Measurements from ENCODE around the gene LYSET.
A peak's percentile ranks its signal among the peaks of the same experiment; 100 is the strongest.
"Not testable (repeated sequence)": the region's sequence is repeated elsewhere in the genome, so short reads cannot be mapped to it uniquely, and the experiment has no call there.

LYSET gene, protein sequence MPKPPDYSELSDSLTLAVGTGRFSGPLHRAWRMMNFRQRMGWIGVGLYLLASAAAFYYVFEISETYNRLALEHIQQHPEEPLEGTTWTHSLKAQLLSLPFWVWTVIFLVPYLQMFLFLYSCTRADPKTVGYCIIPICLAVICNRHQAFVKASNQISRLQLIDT

DNA sequence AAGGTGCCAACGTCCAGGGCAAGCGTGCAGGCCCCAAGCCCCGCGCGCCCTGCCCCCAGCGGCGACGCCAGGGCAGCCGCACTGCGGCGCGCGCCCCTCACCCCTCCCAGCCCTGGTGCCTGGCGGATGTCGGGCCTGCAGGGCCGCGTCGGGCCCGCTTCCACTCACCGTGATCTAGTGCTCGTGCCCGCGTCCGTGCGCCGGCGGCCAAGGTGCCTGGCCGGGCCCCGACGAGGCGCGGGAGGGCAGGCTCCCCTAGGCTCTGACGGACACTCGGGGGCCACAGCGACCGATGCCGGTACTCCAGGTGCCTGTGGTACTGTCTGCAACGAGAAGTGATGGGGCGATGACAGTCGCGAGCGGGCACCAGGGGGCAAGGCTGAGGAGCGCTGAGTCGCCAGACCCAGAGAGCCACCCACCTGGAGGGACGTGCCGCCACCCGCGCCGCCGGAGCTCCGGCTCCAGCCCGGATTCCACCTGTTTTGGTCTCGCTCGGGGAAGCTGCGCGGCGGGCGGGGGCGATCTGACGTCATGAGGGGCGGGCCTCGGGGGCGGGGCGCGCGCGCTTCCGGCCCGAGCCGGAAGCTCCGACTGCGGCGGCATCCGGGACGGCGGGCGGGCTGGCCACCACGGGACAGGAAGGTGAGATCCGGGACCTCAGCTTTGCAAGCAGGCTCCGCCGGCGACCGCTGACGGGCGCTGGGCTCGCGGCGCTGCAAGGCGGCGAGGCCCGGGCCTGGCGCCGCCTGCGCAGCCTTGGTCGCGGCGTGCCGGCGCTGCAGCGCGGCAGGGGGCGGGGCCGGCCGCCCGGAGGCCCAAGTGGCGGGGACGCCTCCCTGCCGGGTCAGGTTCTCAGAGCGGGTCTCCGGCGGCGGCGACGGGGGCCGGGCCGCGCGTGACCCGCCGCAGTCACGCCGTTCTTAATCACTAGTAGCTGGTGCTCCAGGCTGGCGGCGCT lies at the start of gene LYSET, which contains the start of gene MOAP1:
Gene LYSET (plus strand): TSS at position 927 of the 958 bp plus-strand sequence. CDS start 89 bp downstream, outside the sequence.
Gene MOAP1 (minus strand): TSS at position 507 of the 958 bp plus-strand sequence. CDS start 655 bp downstream, outside the sequence.
- peak within 1 kb of the TSS; percentile 95 for H3K27ac Mint-ChIP-seq
- H3K36me3 Mint-ChIP-seq = peaks cover 4% of the 10 kb centered on the region
- no peaks in the 10 kb centered on the region for H3K27me3 Mint-ChIP-seq
- peak within 1 kb of the TSS; percentile 97 for H3K4me3 Mint-ChIP-seq
- peaks cover 45% of the 10 kb centered on the region for H3K4me1 Mint-ChIP-seq (ENCODE audit: low read depth)
- no peaks in the 10 kb centered on the region for H3K9me3 Mint-ChIP-seq (ENCODE audit: low read depth)

DNA sequence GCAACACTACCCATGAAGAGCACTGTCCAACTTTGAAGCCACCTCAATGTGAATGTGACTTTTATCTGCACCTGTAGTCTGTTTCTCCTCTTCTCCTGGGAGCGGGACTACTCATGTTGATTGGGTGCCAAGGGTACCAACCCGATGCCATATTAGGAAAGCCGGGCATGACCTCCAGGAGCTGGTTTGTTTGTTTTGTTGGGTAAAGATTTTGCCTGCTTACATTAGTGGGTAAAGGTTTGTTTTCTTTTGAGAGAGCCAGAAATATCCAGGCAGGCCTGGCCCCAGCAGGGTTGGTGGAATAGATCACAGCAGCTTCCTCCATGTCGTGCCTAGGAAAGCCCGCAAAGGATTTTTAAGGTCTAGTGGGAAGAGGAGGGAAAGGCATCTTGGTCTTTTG lies 49.7 kb upstream of the LYSET start:
- no peak overlapping the region for H3K27ac Mint-ChIP-seq
- no peaks in the 10 kb centered on the region for H3K27me3 Mint-ChIP-seq
- H3K4me1 Mint-ChIP-seq (ENCODE audit: low read depth) = peaks cover 2% of the 10 kb centered on the region
- no peak overlapping the region for H3K4me3 Mint-ChIP-seq
- H3K9me3 Mint-ChIP-seq (ENCODE audit: low read depth) = no peaks in the 10 kb centered on the region
- no peaks in the 10 kb centered on the region for H3K36me3 Mint-ChIP-seq

DNA sequence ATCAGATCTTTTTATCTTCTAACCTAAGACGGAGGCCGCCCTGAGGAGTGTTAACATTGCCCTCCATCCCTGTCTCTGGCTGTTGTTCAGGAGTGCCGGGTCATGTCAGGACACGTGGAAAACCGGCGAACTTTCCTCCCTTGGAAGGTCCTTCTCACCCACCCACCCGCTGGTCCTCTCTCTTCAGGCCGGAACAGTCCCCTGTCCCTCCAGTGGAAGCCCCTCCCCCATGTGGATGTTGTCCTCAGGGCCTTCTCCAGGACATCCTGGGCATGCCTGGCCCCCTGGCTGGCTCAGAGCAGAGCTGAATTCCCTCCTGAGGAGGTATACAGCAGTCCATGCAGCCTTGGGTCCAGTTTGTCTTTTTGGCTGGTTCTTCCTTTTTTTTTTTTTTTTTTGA lies 49.1 kb upstream of the LYSET start:
- H3K27ac Mint-ChIP-seq = no peak overlapping the region
- no peak overlapping the region for H3K4me3 Mint-ChIP-seq
- H3K36me3 Mint-ChIP-seq = no peaks in the 10 kb centered on the region
- H3K27me3 Mint-ChIP-seq = no peaks in the 10 kb centered on the region
- H3K4me1 Mint-ChIP-seq (ENCODE audit: low read depth) = peaks cover 2% of the 10 kb centered on the region
- no peaks in the 10 kb centered on the region for H3K9me3 Mint-ChIP-seq (ENCODE audit: low read depth)

DNA sequence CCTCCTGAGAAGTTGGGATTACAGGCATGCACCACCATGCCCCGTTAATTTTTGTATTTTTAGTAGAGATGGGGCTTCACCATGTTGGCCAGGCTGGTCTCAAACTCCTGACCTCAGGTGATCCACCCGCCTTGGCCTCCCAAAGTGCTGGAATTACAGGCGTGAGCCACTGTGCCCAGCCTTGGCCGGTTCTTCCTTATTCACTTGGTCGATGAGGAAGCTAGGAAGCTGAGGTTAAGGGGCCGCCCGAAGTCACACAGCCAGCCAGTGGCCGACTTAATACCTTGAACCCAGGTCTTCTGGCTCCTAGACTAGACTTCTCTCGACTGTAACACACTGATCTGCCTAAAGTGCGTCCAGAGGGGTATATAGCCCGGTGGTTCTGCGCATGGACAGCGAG lies 48.6 kb upstream of the LYSET start:
- not testable (repeated sequence) for H3K4me1 Mint-ChIP-seq (ENCODE audit: low read depth)

DNA sequence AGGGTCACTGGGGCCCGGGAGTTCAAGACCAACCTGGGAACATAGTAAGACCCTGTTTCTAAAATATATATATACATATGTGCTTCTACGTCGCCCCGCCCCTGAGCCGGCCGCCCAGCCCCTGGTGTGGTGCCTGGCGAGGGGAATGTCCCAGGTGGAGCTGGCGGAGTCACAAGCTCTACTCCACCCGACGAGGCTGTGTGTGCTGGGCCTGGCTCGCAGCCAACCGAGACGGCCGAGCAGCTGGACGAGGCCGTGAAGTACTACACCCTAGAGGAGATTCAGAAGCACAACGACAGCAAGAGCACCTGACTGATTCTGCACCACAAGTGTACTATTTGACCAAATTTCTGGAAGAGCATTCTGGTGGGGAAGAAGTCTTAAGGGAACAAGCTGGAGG lies 47.3 kb upstream of the LYSET start:
- Mint-ChIP-seq H3K4me3 (no peak overlapping the region), H3K9me3 (ENCODE audit: low read depth) (no peaks in the 10 kb centered on the region), H3K4me1 (ENCODE audit: low read depth) (peaks cover 2% of the 10 kb centered on the region), H3K27ac (no peak overlapping the region), H3K36me3 (no peaks in the 10 kb centered on the region), H3K27me3 (no peaks in the 10 kb centered on the region)

More for the DNA sequence above, 48.6 kb upstream of the LYSET start:
- H3K9me3 Mint-ChIP-seq (ENCODE audit: low read depth); H3K36me3 Mint-ChIP-seq; H3K27me3 Mint-ChIP-seq; H3K27ac Mint-ChIP-seq; H3K4me3 Mint-ChIP-seq: not testable (repeated sequence)

DNA sequence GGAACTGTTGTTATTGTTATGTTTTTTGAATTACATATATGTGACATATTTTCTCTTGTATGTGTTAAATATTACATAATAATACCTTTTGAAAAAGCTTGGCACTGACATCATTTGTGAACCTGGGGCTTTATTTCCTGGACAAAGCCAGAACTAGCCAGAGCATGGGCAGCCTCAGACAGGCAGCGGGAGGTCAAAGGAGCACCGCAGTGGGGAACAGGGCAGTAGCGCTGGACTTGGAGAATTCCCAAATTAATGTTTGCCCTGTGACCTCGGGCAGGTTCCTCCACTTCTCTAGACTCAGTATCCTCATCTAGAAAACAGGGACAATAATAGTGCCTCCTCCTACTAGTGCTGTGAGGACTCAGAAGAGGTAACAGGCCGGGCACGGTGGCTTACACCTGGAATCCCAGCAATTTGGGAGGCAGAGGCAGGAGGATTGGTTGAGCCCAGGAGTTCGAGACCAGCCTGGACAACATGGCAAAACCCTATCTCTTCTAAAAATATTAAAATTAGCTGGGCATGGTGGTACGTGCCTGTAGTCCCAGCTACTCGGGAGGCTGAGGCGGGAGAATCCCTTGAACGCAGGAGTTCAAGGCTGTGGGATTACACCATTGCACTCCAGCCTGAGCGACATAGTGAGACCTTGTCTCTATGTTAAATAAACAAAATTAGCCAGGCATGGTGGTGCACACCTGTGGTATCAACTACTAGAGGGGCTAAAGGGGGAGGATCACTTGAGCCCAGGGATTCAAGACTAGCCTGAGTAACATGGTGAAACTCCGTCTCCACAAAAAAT lies 42.1 kb upstream of the LYSET start:
- no peaks in the 10 kb centered on the region for H3K9me3 Mint-ChIP-seq (ENCODE audit: low read depth)
- H3K4me3 Mint-ChIP-seq = no peak overlapping the region
- peaks cover 1% of the 10 kb centered on the region for H3K27me3 Mint-ChIP-seq
- no peaks in the 10 kb centered on the region for H3K36me3 Mint-ChIP-seq
- no peak overlapping the region for H3K27ac Mint-ChIP-seq
- H3K4me1 Mint-ChIP-seq (ENCODE audit: low read depth) = peaks cover 2% of the 10 kb centered on the region

DNA sequence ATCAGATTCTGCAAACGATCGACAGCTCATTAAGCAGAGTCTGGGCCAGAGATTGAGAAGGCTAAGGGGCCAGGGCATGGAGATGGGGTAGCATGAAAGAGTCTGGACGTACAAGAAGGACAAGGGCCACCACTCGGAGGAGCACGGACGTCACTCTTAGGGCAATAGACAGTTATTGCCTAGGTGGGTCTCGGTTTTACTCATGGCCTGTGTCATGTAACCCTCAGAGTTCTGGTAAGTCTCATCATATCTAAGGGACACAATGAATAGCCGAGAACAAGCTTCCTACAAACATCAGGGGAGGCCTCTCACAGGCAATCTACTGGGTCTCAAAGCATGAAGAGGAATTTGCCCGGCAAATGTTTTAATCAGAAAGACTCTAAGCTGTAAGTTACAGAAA lies 39.0 kb upstream of the LYSET start:
- Mint-ChIP-seq H3K4me1 (ENCODE audit: low read depth) (no peaks in the 10 kb centered on the region), H3K4me3 (no peak overlapping the region), H3K27ac (no peak overlapping the region), H3K36me3 (no peaks in the 10 kb centered on the region), H3K9me3 (ENCODE audit: low read depth) (no peaks in the 10 kb centered on the region), H3K27me3 (peaks cover 1% of the 10 kb centered on the region)

DNA sequence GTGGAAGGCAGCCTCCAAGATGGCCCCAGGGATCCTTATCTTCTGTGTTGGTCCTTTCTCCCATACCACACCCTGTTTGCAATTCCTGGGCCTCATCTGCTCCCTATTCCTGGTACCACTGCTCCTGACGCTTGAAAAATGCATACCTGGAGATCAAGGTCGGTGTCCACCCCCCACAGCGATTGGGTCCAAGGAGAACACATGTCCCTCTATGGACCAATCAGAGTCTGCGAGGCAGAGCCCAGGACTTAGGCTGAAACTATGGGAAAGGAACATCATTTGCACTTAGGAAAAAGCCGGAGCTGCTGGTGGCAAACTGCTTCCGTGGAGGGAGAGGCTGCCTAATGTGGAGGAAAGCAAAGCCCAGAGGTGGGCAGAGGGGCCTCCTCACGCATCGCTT lies 36.1 kb upstream of the LYSET start:
- Mint-ChIP-seq H3K4me3 (no peak overlapping the region), H3K9me3 (ENCODE audit: low read depth) (no peaks in the 10 kb centered on the region), H3K4me1 (ENCODE audit: low read depth) (no peaks in the 10 kb centered on the region), H3K27me3 (peaks cover 3% of the 10 kb centered on the region), H3K36me3 (no peaks in the 10 kb centered on the region), H3K27ac (no peak overlapping the region)

DNA sequence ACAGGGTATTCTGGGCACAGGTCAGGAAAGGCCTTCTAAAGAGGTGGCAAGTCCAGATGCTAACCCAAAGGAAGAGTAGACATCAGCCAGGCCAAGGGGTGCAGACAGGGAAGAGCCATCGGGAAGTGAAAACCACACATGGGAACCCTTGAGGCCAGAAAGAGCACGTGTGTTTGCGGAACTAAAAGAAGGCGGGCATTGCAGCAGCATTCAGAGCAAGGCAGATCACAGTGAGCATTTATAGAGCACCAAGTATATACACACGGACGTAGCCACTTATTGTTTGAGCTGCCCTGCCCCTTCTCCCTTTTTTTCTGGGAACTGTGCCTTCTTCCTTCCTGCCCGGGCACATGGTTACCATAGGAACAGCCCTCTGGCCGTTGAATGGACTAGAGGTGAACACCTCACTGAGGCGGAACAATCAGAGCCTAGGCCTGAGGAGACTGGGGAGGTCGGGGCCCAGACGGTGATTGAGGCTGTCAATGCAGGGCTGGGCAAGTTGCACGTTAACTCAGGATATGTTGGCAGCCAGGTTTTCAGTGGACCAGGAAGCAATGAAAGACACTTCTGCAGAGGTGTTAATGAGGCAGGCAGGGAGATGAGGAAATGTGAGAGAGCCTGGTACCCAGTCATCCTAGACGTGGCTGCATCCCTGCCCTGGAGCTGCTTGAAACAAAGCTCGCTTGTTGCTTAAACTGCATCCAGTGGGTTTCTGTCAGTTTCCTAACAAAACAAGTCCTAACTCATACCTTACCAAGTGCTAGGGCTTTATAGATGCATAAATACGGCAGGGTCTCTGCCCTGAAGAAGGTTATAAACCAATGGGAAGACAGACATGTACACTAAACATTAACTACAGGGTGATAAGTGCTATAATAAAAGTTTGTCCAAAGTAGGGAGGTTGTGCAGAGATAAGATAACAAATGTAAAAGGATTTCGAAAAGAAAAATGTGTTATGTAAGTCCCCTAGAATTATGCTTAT lies 34.6 kb upstream of the LYSET start:
- H3K4me3 Mint-ChIP-seq = no peak overlapping the region
- peaks cover 3% of the 10 kb centered on the region for H3K27me3 Mint-ChIP-seq
- no peaks in the 10 kb centered on the region for H3K9me3 Mint-ChIP-seq (ENCODE audit: low read depth)
- H3K36me3 Mint-ChIP-seq = no peaks in the 10 kb centered on the region
- H3K4me1 Mint-ChIP-seq (ENCODE audit: low read depth) = no peaks in the 10 kb centered on the region
- H3K27ac Mint-ChIP-seq = no peak overlapping the region

DNA sequence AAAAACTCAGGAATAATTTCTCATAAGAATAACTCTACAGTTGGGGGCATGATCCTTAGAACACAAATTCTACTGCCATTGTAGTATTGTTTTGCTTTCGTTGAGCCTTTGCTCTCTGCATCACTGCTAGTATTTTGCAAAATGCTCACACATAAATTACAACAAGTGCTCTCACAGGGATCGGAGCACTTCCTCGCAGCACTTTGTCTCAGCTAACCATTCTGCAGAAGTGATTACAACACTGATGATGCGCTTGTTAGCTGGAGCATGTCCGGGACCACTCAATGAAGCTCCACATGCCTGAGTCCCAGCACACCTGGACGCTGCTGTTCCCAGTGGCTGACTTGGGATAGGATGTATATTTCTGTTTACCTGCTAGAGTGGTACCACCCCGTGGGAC lies 32.0 kb upstream of the LYSET start:
- no peak overlapping the region for H3K27ac Mint-ChIP-seq
- H3K4me1 Mint-ChIP-seq (ENCODE audit: low read depth) = no peaks in the 10 kb centered on the region
- H3K36me3 Mint-ChIP-seq = no peaks in the 10 kb centered on the region
- no peaks in the 10 kb centered on the region for H3K9me3 Mint-ChIP-seq (ENCODE audit: low read depth)
- no peak overlapping the region for H3K4me3 Mint-ChIP-seq
- peaks cover 2% of the 10 kb centered on the region for H3K27me3 Mint-ChIP-seq

DNA sequence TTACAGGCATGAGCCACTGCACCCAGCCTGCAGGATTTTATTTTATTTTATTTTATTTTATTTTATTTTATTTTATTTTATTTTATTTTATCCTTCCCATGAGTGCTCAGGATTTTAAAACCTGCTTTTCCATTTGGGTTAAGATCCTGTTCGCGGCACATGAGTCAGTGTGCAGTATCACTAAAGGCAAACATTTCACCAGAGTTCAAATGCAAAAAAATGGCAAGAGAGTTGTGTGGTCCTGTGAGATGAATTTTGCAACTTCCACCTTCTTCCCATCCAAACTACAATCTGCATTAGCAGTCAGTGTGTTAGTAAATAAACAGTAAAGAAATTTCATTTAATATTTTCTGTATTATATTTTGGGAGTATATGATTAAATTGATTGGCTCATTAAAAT lies 29.4 kb upstream of the LYSET start:
- Mint-ChIP-seq H3K27me3 (peaks cover 2% of the 10 kb centered on the region), H3K9me3 (ENCODE audit: low read depth) (no peaks in the 10 kb centered on the region), H3K4me1 (ENCODE audit: low read depth) (no peaks in the 10 kb centered on the region), H3K4me3 (no peak overlapping the region), H3K27ac (no peak overlapping the region), H3K36me3 (no peaks in the 10 kb centered on the region)

DNA sequence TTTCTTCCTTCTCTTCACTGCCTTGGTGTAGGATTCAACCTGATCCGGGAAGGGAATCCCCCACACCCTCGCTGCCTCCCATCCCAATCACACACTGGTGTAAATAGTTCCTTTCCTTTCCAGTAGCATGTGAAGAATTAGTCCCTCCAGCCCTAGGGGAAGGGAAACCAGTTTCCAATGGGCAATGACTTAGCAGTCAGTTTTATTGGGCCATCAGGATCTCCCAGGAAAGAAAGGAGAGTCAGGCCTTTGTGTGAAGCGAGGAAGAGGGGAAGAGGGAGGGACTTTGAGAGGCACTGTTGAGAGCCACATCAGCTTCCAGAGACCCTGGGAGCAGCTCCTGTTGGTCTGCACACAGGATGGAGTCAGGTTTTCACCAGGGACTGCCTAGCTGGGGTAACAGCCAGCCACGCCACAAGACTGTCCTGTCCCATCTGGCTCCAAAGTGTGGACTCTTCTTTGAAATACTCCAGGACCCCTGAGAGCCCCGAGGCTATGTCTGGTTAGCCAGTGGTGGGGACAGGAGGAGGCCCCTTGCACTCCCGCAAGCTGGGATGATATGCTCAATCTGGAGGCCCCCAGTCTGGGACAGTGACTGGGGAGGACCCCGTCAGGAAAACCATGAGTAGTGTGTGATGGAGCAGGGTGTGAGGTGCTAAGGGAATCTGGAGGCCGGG lies 28.3 kb upstream of the LYSET start:
- Mint-ChIP-seq H3K27me3 (peaks cover 2% of the 10 kb centered on the region), H3K9me3 (ENCODE audit: low read depth) (no peaks in the 10 kb centered on the region), H3K4me1 (ENCODE audit: low read depth) (no peaks in the 10 kb centered on the region), H3K27ac (no peak overlapping the region), H3K36me3 (no peaks in the 10 kb centered on the region), H3K4me3 (no peak overlapping the region)

DNA sequence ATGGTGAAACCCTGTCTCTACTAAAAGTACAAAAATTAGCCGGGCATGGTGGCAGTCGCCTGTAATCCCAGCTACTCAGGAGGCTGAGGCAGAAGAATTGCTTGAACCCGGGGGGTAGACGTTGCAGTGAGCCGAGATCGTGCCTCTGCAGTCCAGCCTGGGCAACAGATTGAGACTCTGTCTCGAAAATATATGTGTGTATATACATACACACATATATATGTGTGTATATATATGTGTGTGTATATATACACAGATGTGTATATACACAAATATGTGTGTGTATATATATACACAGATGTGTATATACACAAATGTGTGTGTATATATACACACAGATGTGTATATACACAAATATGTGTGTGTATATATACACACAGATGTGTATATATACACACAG lies 26.8 kb upstream of the LYSET start:
- H3K9me3 Mint-ChIP-seq (ENCODE audit: low read depth); H3K27me3 Mint-ChIP-seq; H3K4me1 Mint-ChIP-seq (ENCODE audit: low read depth); H3K36me3 Mint-ChIP-seq; H3K4me3 Mint-ChIP-seq; H3K27ac Mint-ChIP-seq: not testable (repeated sequence)
